H4 (cell line): ENCODE results near the gene GNAI3. TPM values are rescaled to one million over a fixed set of nuclear protein-coding genes. Genes with fewer than 3 reads are reported as not detected.

Source experiments
- DNase-seq: peaks from one replicate; pipeline ENCODE4 v3.0.0-alpha.2; 2015; ENCODE audit warnings: low spot score
- total RNA-seq: library from RNA; depleted of rRNA; stranded (reverse); fragments of >200 nt; shearing (Covaris generic); gene quantifications from 2 replicates; pipeline ENCODE4 v1.2.3, GENCODE V29; 2014

Gene GNAI3
- total RNA-seq, 1 experiment from 2014 or later = 9.8 TPM

GRCh38 chr1:109598655-109599054 lies 50.2 kb downstream of the GNAI3 start:
- no peak for DNase-seq

GRCh38 chr1:109603229-109603628 lies 54.8 kb downstream of the GNAI3 start:
- no peak for DNase-seq

GRCh38 chr1:109605381-109605780 lies 57.0 kb downstream of the GNAI3 start:
- no peak for DNase-seq

- no peak for DNase-seq
Measured at GRCh38 chr1:109609881-109610280, 61.5 kb downstream of the GNAI3 start.

GRCh38 chr1:109610609-109611307 lies 62.3 kb downstream of the GNAI3 start:
- DNase-seq = no peak

GRCh38 chr1:109611308-109611990 lies 63.0 kb downstream of the GNAI3 start:
- DNase-seq = no peak

GRCh38 chr1:109613361-109614147 lies 65.1 kb downstream of the GNAI3 start:
- no peak for DNase-seq

GRCh38 chr1:109615879-109616278 lies 67.5 kb downstream of the GNAI3 start:
- no peak for DNase-seq

- DNase-seq = no peak
Measured at GRCh38 chr1:109616391-109616790, 68.0 kb downstream of the GNAI3 start.

- peak; percentile 79 for DNase-seq
Measured at GRCh38 chr1:109617291-109617801, 68.9 kb downstream of the GNAI3 start.

- DNase-seq = no peak
Measured at GRCh38 chr1:109618661-109619575, 70.5 kb downstream of the GNAI3 start.

- peak; percentile 76 for DNase-seq
Measured at GRCh38 chr1:109619576-109620400, 71.4 kb downstream of the GNAI3 start, which contains the start of the genes AMPD2 and GNAT2. Gene AMPD2 (plus strand): TSS chr1:109619837. CDS start chr1:109621176, 1,339 bp downstream. Gene GNAT2 (minus strand): TSS chr1:109619616. CDS start chr1:109612870, 6,746 bp downstream.

- DNase-seq = peak; percentile 21
Measured at GRCh38 chr1:109620401-109620791, 72.0 kb downstream of the GNAI3 start.

- peak; percentile 95 for DNase-seq
Measured at GRCh38 chr1:109620841-109621286, 72.4 kb downstream of the GNAI3 start.

GRCh38 chr1:109621379-109622136 lies 73.1 kb downstream of the GNAI3 start:
- no peak for DNase-seq

- DNase-seq = no peak
Measured at GRCh38 chr1:109622137-109622892, 73.9 kb downstream of the GNAI3 start.

GRCh38 chr1:109622895-109623294 lies 74.5 kb downstream of the GNAI3 start:
- DNase-seq = no peak

- no peak for DNase-seq
Measured at GRCh38 chr1:109623601-109624161, 75.3 kb downstream of the GNAI3 start.
